ENCODE data around the gene XRCC5.

XRCC5 gene

GRCh38 chr2:216229277-216229914 lies 120.2 kb downstream of the XRCC5 start:
- no peak for DNase-seq (ENCODE audit: low read depth in 2 of 2)

DNA sequence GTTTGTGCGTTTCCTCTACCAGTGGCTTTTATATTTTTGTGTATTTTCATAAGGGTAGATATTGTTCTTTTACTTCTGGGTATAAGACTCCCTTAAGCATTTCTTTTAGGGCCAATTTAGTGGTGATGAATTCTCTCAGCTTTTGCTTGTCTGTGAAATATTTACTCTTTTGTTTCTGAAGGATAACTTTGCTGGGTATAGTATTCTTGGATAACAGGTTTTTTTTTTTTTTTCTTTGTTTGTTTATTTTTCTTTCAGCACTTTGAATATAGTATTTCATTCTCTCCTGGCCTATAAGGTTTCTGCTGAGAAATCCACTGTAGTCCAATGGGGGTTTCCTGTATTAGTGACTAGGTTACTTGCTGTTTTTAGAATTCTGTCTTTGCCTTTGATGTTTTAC lies 122.7 kb downstream of the XRCC5 start:
- no peak for DNase-seq (ENCODE audit: low read depth in 2 of 2)

GRCh38 chr2:216232721-216233120 lies 123.6 kb downstream of the XRCC5 start:
- no peak for DNase-seq (ENCODE audit: low read depth in 2 of 2)

DNA sequence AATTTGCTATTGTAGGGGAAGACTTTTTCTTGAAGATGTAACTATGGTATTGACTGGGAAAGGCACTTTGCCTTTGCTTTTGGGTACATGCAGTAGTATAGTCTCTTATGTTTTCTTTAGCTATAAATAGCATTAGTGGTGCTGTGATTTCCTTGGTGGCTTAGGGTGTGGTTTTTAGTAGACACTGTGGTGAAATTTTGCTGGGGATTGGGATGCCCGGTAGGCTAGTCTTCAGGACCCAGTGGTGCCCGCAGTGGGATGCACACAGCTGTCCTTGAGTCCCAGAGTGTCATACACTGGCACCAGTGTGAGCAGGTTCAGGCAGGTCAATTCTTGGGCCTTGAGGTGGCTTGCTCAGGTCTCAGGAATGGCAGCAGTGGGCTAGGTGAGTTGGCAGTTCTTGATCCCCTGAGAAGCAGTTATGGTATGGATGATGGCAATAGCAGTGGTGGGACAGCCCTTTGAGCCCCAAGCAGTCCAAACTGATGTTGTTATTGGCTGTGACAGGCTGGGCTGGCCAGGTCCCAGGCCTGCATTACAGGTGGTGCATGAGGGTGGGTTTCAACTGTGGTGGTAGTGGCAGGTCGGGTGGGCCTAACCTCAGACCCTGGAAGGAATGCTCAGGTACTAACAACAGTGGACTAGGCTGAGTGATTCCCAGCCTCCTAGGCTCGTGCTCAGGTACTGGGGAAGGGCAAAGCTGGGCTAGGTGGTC lies 124.3 kb downstream of the XRCC5 start:
- no peak for DNase-seq (ENCODE audit: low read depth in 2 of 2)

DNA sequence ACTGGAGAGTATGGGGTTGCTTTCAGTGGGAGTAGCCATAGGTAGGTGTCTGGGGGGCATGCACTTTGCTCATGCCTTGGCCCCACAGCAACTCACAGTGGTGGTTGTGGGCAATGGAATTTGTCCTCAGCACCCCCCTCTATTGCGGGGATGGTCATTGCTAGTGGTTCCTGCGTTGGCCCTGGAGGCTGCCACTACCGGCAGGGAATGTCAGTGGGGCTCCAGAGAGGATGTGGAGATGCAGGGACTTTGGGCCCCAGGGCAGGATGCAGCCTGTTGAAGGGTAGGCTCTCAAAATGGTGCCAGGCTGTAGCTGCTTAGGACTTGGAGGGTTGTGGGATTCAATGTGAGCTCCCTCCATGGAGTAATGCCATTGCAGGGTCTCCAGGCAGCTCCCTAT lies 125.0 kb downstream of the XRCC5 start:
- no peak for DNase-seq (ENCODE audit: low read depth in 2 of 2)

DNA sequence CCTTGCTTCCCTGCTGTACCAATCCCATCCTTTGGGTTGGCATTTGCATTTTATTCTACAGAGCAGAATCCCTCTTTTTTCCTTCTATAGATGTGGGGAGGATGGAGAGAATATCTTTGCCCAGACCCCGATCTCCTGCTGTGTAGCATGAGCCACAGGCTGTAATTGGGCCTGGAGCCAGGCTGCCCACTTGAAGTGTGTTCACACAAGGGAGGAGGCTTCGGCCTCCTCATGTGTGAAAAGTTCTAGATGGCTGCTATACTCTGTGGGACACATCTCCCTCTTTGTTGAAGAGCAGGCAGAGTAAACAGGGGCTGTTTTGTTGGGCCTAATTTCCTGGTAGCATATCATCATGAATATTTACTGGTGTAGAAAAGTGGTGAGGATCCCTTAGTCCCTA lies 126.3 kb downstream of the XRCC5 start:
- DNase-seq (ENCODE audit: low read depth in 2 of 2), result no peak

DNA sequence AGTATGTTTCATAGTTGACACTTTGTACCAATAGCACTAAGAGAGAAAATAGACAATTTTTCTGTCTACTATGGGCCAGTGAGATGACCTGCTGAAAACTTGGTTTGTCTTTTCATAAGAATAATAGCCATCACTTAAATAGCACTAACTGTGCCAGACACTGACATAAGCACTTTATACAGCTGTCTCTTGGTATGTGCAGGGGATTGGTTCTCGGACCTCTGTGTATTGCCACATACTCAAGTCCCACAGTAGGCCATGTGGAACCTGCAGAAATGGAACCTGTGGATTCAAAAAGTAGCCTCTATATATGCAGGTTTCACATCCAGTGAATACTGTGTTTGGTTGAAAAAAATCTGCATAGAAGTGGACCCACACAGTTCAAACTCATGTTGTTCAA lies 126.7 kb downstream of the XRCC5 start:
- no peak for DNase-seq (ENCODE audit: low read depth in 2 of 2)

GRCh38 chr2:216236486-216236885 lies 127.3 kb downstream of the XRCC5 start:
- DNase-seq (ENCODE audit: low read depth in 2 of 2), result no peak

- no peak for DNase-seq (ENCODE audit: low read depth in 2 of 2)
Observed at GRCh38 chr2:216242365-216242764, 133.2 kb downstream of the XRCC5 start.

DNA sequence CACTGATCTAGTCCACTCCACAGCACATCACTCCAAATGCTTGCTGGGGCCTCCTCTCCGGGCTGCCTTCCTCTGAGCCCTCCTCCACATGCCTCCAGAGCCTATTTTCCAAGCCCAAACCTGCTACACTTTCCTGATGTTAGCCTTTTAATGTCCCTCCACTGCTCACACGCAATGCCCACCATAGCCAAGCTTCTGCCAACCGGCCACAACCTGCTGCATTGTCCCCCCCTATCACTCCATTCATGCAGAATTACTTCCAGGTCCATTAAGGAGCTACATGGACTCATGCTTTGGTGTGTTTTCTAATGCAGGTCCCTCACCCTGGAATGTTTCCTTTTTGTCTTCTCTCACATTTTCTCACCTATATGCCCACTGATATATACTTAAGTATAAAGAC lies 133.9 kb downstream of the XRCC5 start:
- DNase-seq (ENCODE audit: low read depth in 2 of 2), result no peak

DNA sequence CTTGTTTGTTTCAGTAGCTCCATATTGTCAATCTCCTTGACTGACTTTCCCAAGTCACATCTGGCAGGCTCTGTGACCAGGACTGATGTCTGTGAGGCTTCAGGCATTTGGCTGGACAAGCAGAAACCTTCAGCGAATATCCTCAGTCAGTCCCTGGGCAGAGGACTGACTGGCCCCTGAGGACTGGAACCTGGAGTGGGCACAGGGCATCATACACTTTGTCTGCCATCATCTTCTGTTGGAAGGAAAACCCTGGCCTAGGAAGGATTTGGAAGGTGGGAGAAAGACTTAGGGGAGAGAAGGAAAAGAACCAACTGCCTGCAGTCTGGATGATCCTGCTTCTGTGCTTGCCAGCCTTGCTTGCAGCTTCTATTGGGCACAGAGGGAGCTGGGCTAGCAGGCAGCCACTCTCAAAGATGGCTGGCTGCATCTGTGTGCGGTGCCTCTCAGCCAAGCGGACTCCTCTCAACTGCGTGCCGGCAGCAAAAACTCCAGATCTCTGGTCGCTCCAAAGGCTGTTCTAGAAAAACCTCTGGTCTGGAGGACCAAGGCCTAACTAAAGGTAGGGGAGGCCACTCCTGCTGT lies 136.3 kb downstream of the XRCC5 start:
- DNase-seq (ENCODE audit: low read depth in 2 of 2), result no peak

DNA sequence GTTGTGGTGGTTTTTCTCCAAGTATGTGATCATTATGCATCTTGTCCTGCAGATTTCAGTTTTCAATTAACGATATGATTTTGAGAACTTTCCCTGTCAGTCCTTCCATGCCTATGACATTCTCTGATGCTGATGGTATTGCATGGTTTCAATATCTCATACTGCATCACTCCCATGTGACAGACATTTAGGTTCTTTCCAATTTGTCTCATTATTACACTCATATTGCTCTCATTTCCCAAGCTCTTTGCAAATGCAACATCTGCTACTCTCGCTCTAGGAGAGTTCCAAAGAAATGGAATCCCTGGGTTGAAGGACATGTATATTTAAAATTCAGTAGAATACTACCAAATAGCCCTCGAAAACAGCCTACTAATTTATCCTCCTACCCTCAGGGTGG lies 137.6 kb downstream of the XRCC5 start:
- no peak for DNase-seq (ENCODE audit: low read depth in 2 of 2)
